ENCODE measurements around the gene CCDC92. TPM values are rescaled to one million over a fixed set of nuclear protein-coding genes. Genes with fewer than 3 reads are reported as not detected.
A peak's percentile ranks its signal among the peaks of the same experiment; 100 is the strongest.

Gene CCDC92
- total and polyA plus RNA-seq, 2 of the 13 experiments (the other 11 are each of a cell fraction or from before 2014, with no cell fraction given): 5.4 to 14.7 TPM

GRCh38 chr12:123905319-123905925, 67.2 kb downstream of the CCDC92 start (continued):
- no peak for TF ChIP-seq ETS1 (CRISPR knock-in tag; IDR thresholded peaks at IDR 0.05)
- no peak for TF ChIP-seq ZMYM4 (CRISPR knock-in tag; IDR thresholded peaks at IDR 0.05)
- peak; percentile 46 for TF ChIP-seq CEBPG (CRISPR knock-in tag; IDR thresholded peaks at IDR 0.05)
- TF ChIP-seq BORCS8-MEF2B (CRISPR knock-in tag; IDR thresholded peaks at IDR 0.05): no peak
- TF ChIP-seq AKAP8 (CRISPR knock-in tag; IDR thresholded peaks at IDR 0.05): no peak
- no peak for TF ChIP-seq ZNF354B (CRISPR knock-in tag; IDR thresholded peaks at IDR 0.05)
- no peak for TF ChIP-seq ZNF329 (CRISPR knock-in tag; IDR thresholded peaks at IDR 0.05; ENCODE audit: low read depth)
- no peak for TF ChIP-seq ZNF383 (CRISPR knock-in tag; IDR thresholded peaks at IDR 0.05; ENCODE audit: borderline replicate concordance)
- TF ChIP-seq ZFP41 (CRISPR knock-in tag; IDR thresholded peaks at IDR 0.05; ENCODE audit: borderline replicate concordance): no peak
- TF ChIP-seq ZNF562 (CRISPR knock-in tag; IDR thresholded peaks at IDR 0.05; ENCODE audit: borderline replicate concordance): no peak
- TF ChIP-seq ARID3A (IDR thresholded peaks at IDR 0.05; ENCODE audit: low read depth, low read length): 0 out of 2 replicates have a peak, but pooled peaks have one; percentile 13
- peak; percentile 59 for TF ChIP-seq TEAD3 (CRISPR knock-in tag; optimal IDR thresholded peaks at IDR 0.05; ENCODE audit: borderline replicate concordance)
- TF ChIP-seq CEBPB (IDR thresholded peaks at IDR 0.05; ENCODE audit: borderline replicate concordance, low read depth, low read length): peak; percentile 69; the same call in 1 of the 2 replicates
- TF ChIP-seq ZNF576 (CRISPR knock-in tag; IDR thresholded peaks at IDR 0.05): no peak
- TF ChIP-seq CTCF (CRISPR knock-in tag; IDR thresholded peaks at IDR 0.05): peak; percentile 71
- no peak for TF ChIP-seq ARNTL (CRISPR knock-in tag; IDR thresholded peaks at IDR 0.05)
- TF ChIP-seq STAG1 (CRISPR knock-in tag; IDR thresholded peaks at IDR 0.05): peak; percentile 49
- TF ChIP-seq SATB2 (CRISPR knock-in tag; IDR thresholded peaks at IDR 0.05): no peak

Measured in HepG2 (cell line).